HG02943 (cell line): ENCODE data around the gene COL9A3.
"Not testable (repeated sequence)": the region's sequence is repeated elsewhere in the genome, so short reads cannot be mapped to it uniquely, and the experiment has no call there.

Source experiments
- ATAC-seq: cut with Tn5 transposase; IDR thresholded peaks from one replicate; pipeline ENCODE4 v1.9.1; 2021; ENCODE audit warnings: mild to moderate bottlenecking, low read depth, moderate library complexity; ENCODE audit not compliant: unreplicated experiment

COL9A3 gene

GRCh38 chr20:62832212-62832922 is 15.5 kb downstream of the COL9A3 start:
- no peak for ATAC-seq

GRCh38 chr20:62832951-62833391 is 16.1 kb downstream of the COL9A3 start:
- no peak for ATAC-seq

- no peak for ATAC-seq
These were observed 18.3 kb downstream of the COL9A3 start for GRCh38 chr20:62834967-62835730.

GRCh38 chr20:62835931-62836861 is 19.3 kb downstream of the COL9A3 start:
- no peak for ATAC-seq

GRCh38 chr20:62836967-62837490 is 20.2 kb downstream of the COL9A3 start:
- no peak for ATAC-seq

GRCh38 chr20:62837790-62838127 is 20.9 kb downstream of the COL9A3 start:
- ATAC-seq, result no peak

- ATAC-seq, result peak; percentile 63
These were observed 21.5 kb downstream of the COL9A3 start for GRCh38 chr20:62838128-62838891.

- no peak for ATAC-seq
These were observed 22.4 kb downstream of the COL9A3 start for GRCh38 chr20:62839261-62839660.

GRCh38 chr20:62839816-62840215 is 23.0 kb downstream of the COL9A3 start:
- ATAC-seq, result no peak

GRCh38 chr20:62840244-62841197 is 23.7 kb downstream of the COL9A3 start:
- ATAC-seq, result no peak

- ATAC-seq, result no peak
These were observed 24.9 kb downstream of the COL9A3 start for GRCh38 chr20:62841705-62842212.

- no peak for ATAC-seq
These were observed 26.8 kb downstream of the COL9A3 start for GRCh38 chr20:62843656-62844055.

- no peak for ATAC-seq
These were observed 27.3 kb downstream of the COL9A3 start for GRCh38 chr20:62844182-62844581.

- ATAC-seq, result no peak
These were observed 28.7 kb downstream of the COL9A3 start for GRCh38 chr20:62845416-62846160.

GRCh38 chr20:62846166-62846890 is 29.5 kb downstream of the COL9A3 start:
- ATAC-seq, result no peak

GRCh38 chr20:62848917-62849316 is 32.1 kb downstream of the COL9A3 start:
- ATAC-seq, result not testable (repeated sequence)

GRCh38 chr20:62849431-62849830 is 32.6 kb downstream of the COL9A3 start:
- no peak for ATAC-seq
